ENCODE results near the gene MED25. TPM values are rescaled to one million over a fixed set of nuclear protein-coding genes. Genes with fewer than 3 reads are reported as not detected.

Gene MED25
- polyA plus RNA-seq = 10 to 100 TPM; 26.7 to 58.7 (median 41.2) TPM
- long read RNA-seq, donor 1, partial matches to known transcripts = 13 of 20 reads
- long read RNA-seq, donor 1, other reads (novel, unspliced or antisense) = 0 of 20 reads
- long read RNA-seq, donor 2, partial matches to known transcripts = 0 of 1 reads
- long read RNA-seq, donor 2, other reads (novel, unspliced or antisense) = 0 of 1 reads
- long read RNA-seq, donor 3, partial matches to known transcripts = 22 of 46 reads
- long read RNA-seq, donor 3, other reads (novel, unspliced or antisense) = 21 of 46 reads
- long read RNA-seq, donor 4 = 0 reads
- long read RNA-seq, donor 5 = 0 reads
- long read RNA-seq, donor 6, partial matches to known transcripts = 0 of 4 reads
- long read RNA-seq, donor 6, other reads (novel, unspliced or antisense) = 0 of 4 reads
- long read RNA-seq, donor 7, partial matches to known transcripts = 5 of 12 reads
- long read RNA-seq, donor 7, other reads (novel, unspliced or antisense) = 0 of 12 reads
- long read RNA-seq, donor 8 = 0 reads
- long read RNA-seq, donor 9, partial matches to known transcripts = 0 of 1 reads
- long read RNA-seq, donor 9, other reads (novel, unspliced or antisense) = 0 of 1 reads
- long read RNA-seq, donor 10, partial matches to known transcripts = 0 of 2 reads
- long read RNA-seq, donor 10, other reads (novel, unspliced or antisense) = 0 of 2 reads

- H3K27me3 ChIP-seq (ENCODE audit: control insufficient read depth in 3 of 3, insufficient read depth in 3 of 3, low read length in 3 of 3) = no peaks in the 10 kb centered on the region
- H3K36me3 ChIP-seq (ENCODE audit: control insufficient read depth in 3 of 3, insufficient read depth in 2 of 3, low read depth in 1 of 3, low read length in 3 of 3) = peaks cover 0 to 24% (median 0%) of the 10 kb centered on the region in 3 donors
- H3K4me1 ChIP-seq (ENCODE audit: control insufficient read depth in 3 of 3, insufficient read depth in 2 of 3, low read depth in 1 of 3, low read length in 2 of 3) = peaks cover 4 to 23% (median 5%) of the 10 kb centered on the region in 3 donors
- DNase-seq = peak; percentile 81 to 96
- WGBS, 3 donors = 0% methylated on average over 57 of the region's 57 CpGs
- peak within 1 kb of the TSS; percentile 59 to 93 (median 69) for H3K4me3 ChIP-seq (ENCODE audit: low read depth in 1 of 3, low read length in 3 of 3)
- no peak for FAIRE-seq
- H3K9me3 ChIP-seq (ENCODE audit: control insufficient read depth in 2 of 2, insufficient read depth in 1 of 2, low read depth in 1 of 2, low read length in 1 of 2) = no peaks in the 10 kb centered on the region
- H3K27ac ChIP-seq (ENCODE audit: low read depth in 1 of 3, low read length in 2 of 3) = peak within 1 kb of the TSS; percentile 1 to 94 (median 91)
These were observed at the start of gene MED25 for GRCh38 chr19:49817964-49818648. MED25 (plus strand) TSS chr19:49818289; CDS start chr19:49818342, 53 bp downstream.

DNA sequence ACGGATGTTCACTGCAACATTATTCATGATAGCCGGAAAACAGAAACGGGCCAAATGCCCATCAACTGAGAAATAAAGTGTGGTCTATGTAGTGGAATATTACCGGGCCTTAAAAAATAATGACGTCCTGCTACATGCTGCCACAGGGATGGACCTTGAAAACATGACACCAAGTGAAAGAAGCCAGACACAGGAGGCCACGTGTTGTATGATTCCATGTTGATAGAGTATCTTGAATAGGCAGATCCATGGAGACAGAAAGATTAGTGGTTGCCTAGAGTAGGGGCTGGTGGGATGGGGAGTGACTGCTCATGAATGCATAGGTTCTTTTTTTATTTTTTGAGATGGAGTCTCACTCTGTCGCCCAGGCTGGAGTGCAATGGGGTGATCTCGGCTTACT lies 47.6 kb upstream of the MED25 start:
- Histone ChIP-seq H3K27me3 (ENCODE audit: control insufficient read depth in 3 of 3, insufficient read depth in 3 of 3, low read length in 3 of 3) (no peaks in the 10 kb centered on the region), H3K27ac (ENCODE audit: low read depth in 1 of 3, low read length in 2 of 3) (no peak overlapping the region), H3K9me3 (ENCODE audit: control insufficient read depth in 2 of 2, insufficient read depth in 1 of 2, low read depth in 1 of 2, low read length in 1 of 2) (no peaks in the 10 kb centered on the region), H3K36me3 (ENCODE audit: control insufficient read depth in 3 of 3, insufficient read depth in 2 of 3, low read depth in 1 of 3, low read length in 3 of 3) (peaks cover 0 to 29% (median 2%) of the 10 kb centered on the region in 3 donors), H3K4me3 (ENCODE audit: low read depth in 1 of 3, low read length in 3 of 3) (no peak overlapping the region), H3K4me1 (ENCODE audit: control insufficient read depth in 3 of 3, insufficient read depth in 2 of 3, low read depth in 1 of 3, low read length in 2 of 3) (peaks cover 2 to 21% (median 5%) of the 10 kb centered on the region in 3 donors)
- FAIRE-seq = no peak
- 89 to 92% (median 92%) methylated on average over 8 of the region's 8 CpGs for WGBS, 3 donors
- no peak for DNase-seq

DNA sequence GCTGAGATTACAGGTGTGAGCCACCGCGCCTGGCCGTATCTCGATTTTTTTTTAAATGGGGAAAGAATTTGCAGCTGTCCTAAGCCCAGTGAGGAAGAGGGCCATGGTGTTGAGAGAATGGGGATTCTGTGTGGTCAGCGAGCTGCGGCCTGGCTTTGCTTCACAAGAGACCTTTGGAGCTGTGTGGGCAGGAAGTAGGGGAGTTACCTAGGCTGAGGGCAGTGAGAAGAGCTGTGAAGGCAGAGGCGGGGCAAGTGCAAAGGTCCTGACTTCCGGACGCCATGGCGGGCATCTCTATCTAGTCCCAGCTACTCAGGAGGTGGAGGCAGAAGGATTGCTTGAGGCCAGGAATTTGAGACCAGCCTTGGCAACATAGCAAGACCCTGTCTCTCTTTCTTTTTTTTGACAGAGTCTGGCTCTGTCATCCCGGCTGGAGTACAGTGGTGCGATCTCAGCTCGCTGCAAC lies 46.4 kb upstream of the MED25 start:
- no peak for FAIRE-seq
- H3K4me1 ChIP-seq (ENCODE audit: control insufficient read depth in 3 of 3, insufficient read depth in 2 of 3, low read depth in 1 of 3, low read length in 2 of 3) = peaks cover 2 to 16% (median 5%) of the 10 kb centered on the region in 3 donors
- 63 to 73% (median 71%) methylated on average over 12 to 13 of the region's 13 CpGs for WGBS, 3 donors
- peaks cover 0 to 41% (median 2%) of the 10 kb centered on the region in 3 donors for H3K36me3 ChIP-seq (ENCODE audit: control insufficient read depth in 3 of 3, insufficient read depth in 2 of 3, low read depth in 1 of 3, low read length in 3 of 3)
- H3K27me3 ChIP-seq (ENCODE audit: control insufficient read depth in 3 of 3, insufficient read depth in 3 of 3, low read length in 3 of 3) = no peaks in the 10 kb centered on the region
- peak; percentile 64 to 77 for DNase-seq
- peak overlapping the region in 2 of 3 donors; percentile 52 to 53 for H3K27ac ChIP-seq (ENCODE audit: low read depth in 1 of 3, low read length in 2 of 3)
- H3K4me3 ChIP-seq (ENCODE audit: low read depth in 1 of 3, low read length in 3 of 3) = no peak overlapping the region
- H3K9me3 ChIP-seq (ENCODE audit: control insufficient read depth in 2 of 2, insufficient read depth in 1 of 2, low read depth in 1 of 2, low read length in 1 of 2) = no peaks in the 10 kb centered on the region

DNA sequence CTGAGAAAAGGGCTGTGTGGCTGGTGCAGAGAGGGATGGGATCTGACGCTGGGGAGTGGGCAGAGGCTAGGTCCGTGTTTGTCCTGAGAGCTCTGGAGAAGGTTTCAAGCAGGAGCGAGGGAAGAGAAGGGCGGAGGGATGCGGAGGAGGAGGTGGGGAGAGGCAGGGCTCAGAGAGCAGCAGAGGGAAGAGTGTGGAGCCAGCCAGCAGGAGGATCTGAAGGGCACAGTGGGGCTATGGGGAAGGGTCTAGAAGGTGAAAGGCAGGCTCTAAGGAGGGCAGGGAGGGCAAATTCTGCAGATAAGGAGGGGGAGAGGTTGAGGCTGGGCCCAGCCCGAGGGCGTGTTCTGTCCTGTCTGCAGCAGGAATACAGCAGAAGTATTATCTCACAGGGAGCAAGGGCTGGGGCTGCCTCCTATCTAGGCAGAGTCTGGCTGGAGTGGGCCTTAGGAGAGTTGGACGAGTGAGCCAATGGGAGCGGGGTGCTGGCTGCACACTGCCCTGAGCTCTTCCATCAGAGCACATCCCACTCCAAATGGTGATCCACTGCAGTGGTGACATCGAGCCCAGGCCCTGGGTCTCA lies 45.1 kb upstream of the MED25 start:
- no peak overlapping the region for H3K4me3 ChIP-seq (ENCODE audit: low read depth in 1 of 3, low read length in 3 of 3)
- H3K27me3 ChIP-seq (ENCODE audit: control insufficient read depth in 3 of 3, insufficient read depth in 3 of 3, low read length in 3 of 3) = no peaks in the 10 kb centered on the region
- DNase-seq (peak in 1 of 2 donors; percentile 18), FAIRE-seq (no peak)
- H3K27ac ChIP-seq (ENCODE audit: low read depth in 1 of 3, low read length in 2 of 3) = no peak overlapping the region
- no peaks in the 10 kb centered on the region for H3K9me3 ChIP-seq (ENCODE audit: control insufficient read depth in 2 of 2, insufficient read depth in 1 of 2, low read depth in 1 of 2, low read length in 1 of 2)
- H3K36me3 ChIP-seq (ENCODE audit: control insufficient read depth in 3 of 3, insufficient read depth in 2 of 3, low read depth in 1 of 3, low read length in 3 of 3) = peaks cover 0 to 41% (median 2%) of the 10 kb centered on the region in 3 donors
- 80 to 88% (median 81%) methylated on average over 10 of the region's 10 CpGs for WGBS, 3 donors
- H3K4me1 ChIP-seq (ENCODE audit: control insufficient read depth in 3 of 3, insufficient read depth in 2 of 3, low read depth in 1 of 3, low read length in 2 of 3) = peaks cover 0 to 11% (median 2%) of the 10 kb centered on the region in 3 donors

DNA sequence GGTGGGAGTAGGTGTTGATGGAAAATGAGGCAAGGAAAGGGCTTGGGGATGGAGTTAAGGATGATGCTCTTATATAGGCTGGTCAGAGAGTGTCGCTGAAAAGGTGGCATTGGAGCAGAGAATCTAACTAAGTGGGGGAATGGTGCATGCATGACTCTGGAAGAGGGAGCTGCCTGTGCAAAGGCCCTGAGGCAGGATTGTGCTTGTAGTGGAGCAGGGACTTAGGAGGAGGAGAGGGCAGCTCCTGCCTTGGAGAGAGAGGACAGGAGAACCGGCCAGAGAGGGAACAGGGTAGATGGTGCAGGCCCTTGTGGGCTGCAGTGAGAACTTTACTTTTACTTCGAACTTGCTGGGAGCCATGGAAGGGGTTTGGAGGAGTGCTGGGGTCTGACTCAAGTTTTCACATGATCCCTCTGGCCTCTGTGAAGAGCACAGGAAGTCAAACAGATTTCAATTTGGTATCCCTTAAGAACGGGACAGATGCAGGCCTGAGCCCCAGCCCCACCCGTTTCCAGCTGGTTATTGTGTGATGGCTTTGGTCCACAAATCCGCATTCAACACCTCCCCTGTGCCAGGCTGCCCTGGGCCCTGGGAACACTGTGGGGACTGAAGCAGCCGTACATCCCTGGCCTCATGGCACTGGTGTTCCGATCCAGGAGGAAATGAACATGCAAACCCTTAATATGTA lies 44.3 kb upstream of the MED25 start:
- Histone ChIP-seq H3K4me3 (ENCODE audit: low read depth in 1 of 3, low read length in 3 of 3) (no peak overlapping the region), H3K36me3 (ENCODE audit: control insufficient read depth in 3 of 3, insufficient read depth in 2 of 3, low read depth in 1 of 3, low read length in 3 of 3) (peaks cover 0 to 46% (median 2%) of the 10 kb centered on the region in 3 donors), H3K4me1 (ENCODE audit: control insufficient read depth in 3 of 3, insufficient read depth in 2 of 3, low read depth in 1 of 3, low read length in 2 of 3) (peaks cover 0 to 8% (median 0%) of the 10 kb centered on the region in 3 donors), H3K27me3 (ENCODE audit: control insufficient read depth in 3 of 3, insufficient read depth in 3 of 3, low read length in 3 of 3) (no peaks in the 10 kb centered on the region), H3K27ac (ENCODE audit: low read depth in 1 of 3, low read length in 2 of 3) (no peak overlapping the region), H3K9me3 (ENCODE audit: control insufficient read depth in 2 of 2, insufficient read depth in 1 of 2, low read depth in 1 of 2, low read length in 1 of 2) (no peaks in the 10 kb centered on the region)
- 78 to 84% (median 82%) methylated on average over 8 of the region's 8 CpGs for WGBS, 3 donors
- FAIRE-seq (no peak), DNase-seq (no peak)

- H3K4me3 ChIP-seq (ENCODE audit: low read depth in 1 of 3, low read length in 3 of 3) = no peak overlapping the region
- H3K36me3 ChIP-seq (ENCODE audit: control insufficient read depth in 3 of 3, insufficient read depth in 2 of 3, low read depth in 1 of 3, low read length in 3 of 3) = peaks cover 0 to 45% (median 2%) of the 10 kb centered on the region in 3 donors
- H3K27me3 ChIP-seq (ENCODE audit: control insufficient read depth in 3 of 3, insufficient read depth in 3 of 3, low read length in 3 of 3) = no peaks in the 10 kb centered on the region
- DNase-seq (no peak), FAIRE-seq (no peak)
- 94 to 98% (median 95%) methylated on average over 8 of the region's 8 CpGs for WGBS, 3 donors
- no peak overlapping the region for H3K27ac ChIP-seq (ENCODE audit: low read depth in 1 of 3, low read length in 2 of 3)
- H3K9me3 ChIP-seq (ENCODE audit: control insufficient read depth in 2 of 2, insufficient read depth in 1 of 2, low read depth in 1 of 2, low read length in 1 of 2) = no peaks in the 10 kb centered on the region
- peaks cover 0 to 8% (median 0%) of the 10 kb centered on the region in 3 donors for H3K4me1 ChIP-seq (ENCODE audit: control insufficient read depth in 3 of 3, insufficient read depth in 2 of 3, low read depth in 1 of 3, low read length in 2 of 3)
These were observed 43.1 kb upstream of the MED25 start for GRCh38 chr19:49774969-49775368.

- Histone ChIP-seq H3K27ac (ENCODE audit: low read depth in 1 of 3, low read length in 2 of 3) (no peak overlapping the region), H3K36me3 (ENCODE audit: control insufficient read depth in 3 of 3, insufficient read depth in 2 of 3, low read depth in 1 of 3, low read length in 3 of 3) (peaks cover 0 to 45% (median 2%) of the 10 kb centered on the region in 3 donors), H3K27me3 (ENCODE audit: control insufficient read depth in 3 of 3, insufficient read depth in 3 of 3, low read length in 3 of 3) (no peaks in the 10 kb centered on the region), H3K4me1 (ENCODE audit: control insufficient read depth in 3 of 3, insufficient read depth in 2 of 3, low read depth in 1 of 3, low read length in 2 of 3) (peaks cover 0 to 8% (median 0%) of the 10 kb centered on the region in 3 donors), H3K9me3 (ENCODE audit: control insufficient read depth in 2 of 2, insufficient read depth in 1 of 2, low read depth in 1 of 2, low read length in 1 of 2) (no peaks in the 10 kb centered on the region), H3K4me3 (ENCODE audit: low read depth in 1 of 3, low read length in 3 of 3) (no peak overlapping the region)
- FAIRE-seq (no peak), DNase-seq (no peak)
- 92 to 96% (median 94%) methylated on average over 20 of the region's 20 CpGs for WGBS, 3 donors
These were observed 42.2 kb upstream of the MED25 start for GRCh38 chr19:49775742-49776370.
